Measurements from ENCODE around the gene FANCM. TPM values are rescaled to one million over a fixed set of nuclear protein-coding genes. Genes with fewer than 3 reads are reported as not detected.

Gene FANCM, protein sequence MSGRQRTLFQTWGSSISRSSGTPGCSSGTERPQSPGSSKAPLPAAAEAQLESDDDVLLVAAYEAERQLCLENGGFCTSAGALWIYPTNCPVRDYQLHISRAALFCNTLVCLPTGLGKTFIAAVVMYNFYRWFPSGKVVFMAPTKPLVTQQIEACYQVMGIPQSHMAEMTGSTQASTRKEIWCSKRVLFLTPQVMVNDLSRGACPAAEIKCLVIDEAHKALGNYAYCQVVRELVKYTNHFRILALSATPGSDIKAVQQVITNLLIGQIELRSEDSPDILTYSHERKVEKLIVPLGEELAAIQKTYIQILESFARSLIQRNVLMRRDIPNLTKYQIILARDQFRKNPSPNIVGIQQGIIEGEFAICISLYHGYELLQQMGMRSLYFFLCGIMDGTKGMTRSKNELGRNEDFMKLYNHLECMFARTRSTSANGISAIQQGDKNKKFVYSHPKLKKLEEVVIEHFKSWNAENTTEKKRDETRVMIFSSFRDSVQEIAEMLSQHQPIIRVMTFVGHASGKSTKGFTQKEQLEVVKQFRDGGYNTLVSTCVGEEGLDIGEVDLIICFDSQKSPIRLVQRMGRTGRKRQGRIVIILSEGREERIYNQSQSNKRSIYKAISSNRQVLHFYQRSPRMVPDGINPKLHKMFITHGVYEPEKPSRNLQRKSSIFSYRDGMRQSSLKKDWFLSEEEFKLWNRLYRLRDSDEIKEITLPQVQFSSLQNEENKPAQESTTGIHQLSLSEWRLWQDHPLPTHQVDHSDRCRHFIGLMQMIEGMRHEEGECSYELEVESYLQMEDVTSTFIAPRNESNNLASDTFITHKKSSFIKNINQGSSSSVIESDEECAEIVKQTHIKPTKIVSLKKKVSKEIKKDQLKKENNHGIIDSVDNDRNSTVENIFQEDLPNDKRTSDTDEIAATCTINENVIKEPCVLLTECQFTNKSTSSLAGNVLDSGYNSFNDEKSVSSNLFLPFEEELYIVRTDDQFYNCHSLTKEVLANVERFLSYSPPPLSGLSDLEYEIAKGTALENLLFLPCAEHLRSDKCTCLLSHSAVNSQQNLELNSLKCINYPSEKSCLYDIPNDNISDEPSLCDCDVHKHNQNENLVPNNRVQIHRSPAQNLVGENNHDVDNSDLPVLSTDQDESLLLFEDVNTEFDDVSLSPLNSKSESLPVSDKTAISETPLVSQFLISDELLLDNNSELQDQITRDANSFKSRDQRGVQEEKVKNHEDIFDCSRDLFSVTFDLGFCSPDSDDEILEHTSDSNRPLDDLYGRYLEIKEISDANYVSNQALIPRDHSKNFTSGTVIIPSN (N-terminal part only)
- total RNA-seq = 2.2 and 10.8 TPM in 2 replicates

DNA sequence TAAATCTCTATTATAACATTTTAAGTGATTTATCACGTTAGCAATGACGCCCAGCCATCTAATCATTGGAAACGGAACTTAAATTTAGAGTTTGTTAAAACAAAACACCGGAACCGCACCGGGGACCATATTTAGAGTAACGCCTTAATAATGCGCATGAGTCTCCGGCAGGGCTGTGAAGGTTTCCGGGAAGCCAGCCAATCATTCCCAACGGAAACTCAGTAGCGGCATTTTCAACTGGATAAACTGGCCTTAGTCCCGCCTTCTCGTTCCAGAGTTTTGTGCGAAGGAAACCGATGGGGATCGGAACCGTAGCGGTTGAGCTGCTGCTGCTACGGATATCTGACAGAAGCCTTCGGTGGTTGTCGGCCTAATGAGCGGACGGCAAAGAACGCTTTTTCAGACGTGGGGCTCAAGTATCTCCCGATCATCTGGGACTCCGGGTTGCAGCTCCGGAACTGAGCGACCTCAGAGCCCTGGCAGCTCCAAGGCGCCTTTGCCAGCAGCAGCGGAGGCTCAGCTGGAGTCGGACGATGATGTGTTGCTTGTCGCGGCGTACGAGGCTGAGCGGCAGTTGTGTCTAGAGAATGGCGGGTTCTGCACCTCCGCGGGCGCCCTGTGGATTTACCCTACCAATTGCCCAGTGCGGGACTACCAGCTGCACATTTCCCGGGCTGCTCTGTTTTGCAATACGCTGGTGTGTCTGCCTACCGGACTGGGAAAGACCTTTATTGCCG, at the start of gene FANCM:
TSS of gene FANCM (plus strand) at position 272 of the 737 bp plus-strand sequence. CDS start at position 374, 102 bp downstream.

DNA sequence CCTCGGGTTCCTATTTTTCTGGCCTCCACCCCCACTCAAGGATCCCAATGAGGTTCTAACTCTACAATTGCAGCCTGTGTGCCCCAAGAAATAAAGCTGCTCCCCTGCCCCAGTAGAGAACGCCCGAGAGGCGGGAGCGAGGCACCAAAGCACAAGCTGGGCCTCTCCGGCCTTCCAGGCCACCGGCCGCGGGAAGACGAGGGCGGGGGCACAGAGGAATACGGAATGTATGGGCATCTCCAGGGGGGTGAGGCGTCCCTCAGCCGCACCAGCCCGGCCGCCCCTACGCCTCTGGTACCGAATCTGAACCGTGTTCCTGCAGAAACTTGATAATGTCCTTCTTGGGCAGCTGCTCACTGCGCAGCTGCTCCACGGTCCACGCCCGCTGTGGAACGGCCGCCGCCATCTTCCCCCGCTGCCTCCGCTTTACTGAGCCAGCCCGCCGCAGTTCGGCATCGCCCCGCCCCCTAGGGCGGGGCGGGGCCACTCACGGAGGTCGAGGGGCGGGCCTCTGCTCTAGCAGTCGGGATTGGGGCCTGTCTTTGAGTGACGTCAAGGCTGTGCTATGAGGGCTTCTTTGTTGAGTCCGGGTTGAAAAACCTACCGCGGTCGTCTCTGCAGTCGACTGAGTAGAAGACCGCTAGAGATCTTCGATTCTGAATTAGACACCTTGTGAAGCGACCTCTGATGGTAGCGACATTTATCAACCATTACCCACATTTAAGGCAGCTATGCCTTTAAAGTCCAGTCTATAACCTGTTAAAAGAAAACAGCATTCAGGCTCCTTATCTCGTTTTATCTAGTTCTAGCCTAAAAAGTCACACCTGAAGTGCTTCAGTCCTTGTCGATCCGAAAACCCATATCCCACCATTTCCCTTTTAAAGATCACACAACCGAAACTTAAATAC, 1.4 kb upstream of the FANCM start, which contains the start of gene FKBP3:
TSS of gene FKBP3 (minus strand) at position 431 of the 908 bp plus-strand sequence. CDS start at position 406, 25 bp downstream.

Other genes with a start within 250 kb of the FANCM start
- 9.1 and 10.2 TPM in 2 replicates for gene KLHL28, start 174.0 kb upstream of the FANCM start, total RNA-seq
- 19.0 and 26.3 TPM in 2 replicates for gene TOGARAM1, start 173.7 kb upstream of the FANCM start, total RNA-seq
- 33.4 and 42.2 TPM in 2 replicates for gene PRPF39, start 51.8 kb upstream of the FANCM start, total RNA-seq
- gene FKBP3, start 1.4 kb upstream of the FANCM start, total RNA-seq = 15.5 and 50.0 TPM in 2 replicates
- gene MIS18BP1, start 117.3 kb downstream of the FANCM start, total RNA-seq = 13.6 and 47.0 TPM in 2 replicates

All from smooth muscle cell of trachea (primary cell).